NCI-H748 treated with DMSO at 0.1 percent for 48 hours (cell line): Measurements from ENCODE around the gene FBXL17.

Source experiments
- DNase-seq: peaks from one replicate; lab custom pipeline; 2025; lab: John Stamatoyannopoulos, UW

Gene FBXL17

DNA sequence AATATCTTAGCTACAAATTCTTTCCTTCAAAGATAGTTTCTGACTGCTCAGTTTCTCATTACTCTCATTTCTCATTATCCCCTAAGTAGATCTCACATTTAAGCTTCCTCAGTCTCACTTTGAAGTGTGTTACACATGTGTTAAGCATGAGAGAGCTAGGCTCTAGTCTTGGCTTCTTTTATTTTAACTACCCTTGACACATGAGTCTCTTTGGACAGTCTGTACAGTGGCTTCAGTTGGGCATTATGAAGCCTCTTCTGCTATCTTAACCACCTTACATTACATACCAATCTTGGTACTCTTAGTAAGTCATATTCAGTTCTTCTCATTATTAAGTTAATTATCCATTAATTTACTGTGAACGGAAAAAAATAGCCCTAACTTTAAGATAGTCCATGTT is 232.5 kb downstream of the FBXL17 start:
- no peak for DNase-seq

DNA sequence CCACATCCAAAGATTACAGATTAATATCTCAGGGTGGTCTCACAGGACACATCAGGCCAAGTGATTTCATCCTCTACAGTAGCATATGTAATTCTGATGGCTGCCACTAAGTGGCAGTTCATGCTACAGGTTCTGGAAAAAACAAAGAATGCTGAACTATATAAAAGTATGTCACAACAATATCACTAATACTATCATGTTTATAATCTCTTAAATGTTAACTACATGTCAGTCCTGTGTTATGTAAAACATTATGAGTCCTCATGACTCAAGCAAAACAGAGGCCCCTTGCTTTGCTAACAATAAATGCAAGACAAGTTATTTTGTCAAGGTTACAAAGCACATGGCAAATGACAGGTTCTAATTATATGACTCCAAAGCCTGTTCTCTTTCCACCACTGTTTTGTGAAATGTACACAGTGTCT is 233.2 kb downstream of the FBXL17 start:
- DNase-seq = peak; percentile 10

DNA sequence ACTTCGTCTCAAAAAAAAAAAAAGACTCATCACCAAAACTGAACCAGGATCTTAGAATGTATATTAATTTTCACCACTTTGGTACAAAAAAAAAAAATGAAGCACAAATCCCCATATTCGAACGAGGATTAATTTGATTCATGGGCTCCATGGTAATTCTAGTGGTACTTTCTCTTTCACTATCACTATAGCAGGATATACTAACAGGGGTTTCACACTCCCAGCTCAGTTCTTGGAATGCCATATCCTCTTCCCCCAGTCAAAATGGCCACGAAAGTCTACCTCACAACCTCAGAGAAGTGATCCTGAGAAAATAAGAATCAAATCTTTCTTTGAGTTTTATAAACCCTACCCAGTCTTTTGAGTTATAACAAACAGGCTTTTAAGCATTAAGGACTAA is 235.7 kb downstream of the FBXL17 start:
- DNase-seq = no peak

DNA sequence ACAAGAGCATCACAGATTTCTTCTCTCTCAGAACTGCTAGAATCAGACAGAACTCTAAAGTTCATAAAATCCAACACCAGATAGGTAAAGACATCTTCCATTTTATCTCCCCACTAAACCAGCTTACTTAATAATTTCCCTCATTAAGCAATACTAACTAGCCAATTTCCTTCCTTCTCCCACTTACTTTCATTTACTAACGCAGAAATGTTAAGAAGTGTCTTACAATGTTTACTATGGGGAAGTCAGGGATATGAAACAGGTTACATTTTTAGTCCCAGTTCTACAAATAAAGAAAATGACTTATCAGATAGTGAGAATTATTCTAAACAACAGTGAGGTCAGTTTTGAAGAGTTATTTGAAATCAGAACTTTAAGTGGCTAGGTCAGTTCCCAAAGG is 236.5 kb downstream of the FBXL17 start:
- DNase-seq = no peak

DNA sequence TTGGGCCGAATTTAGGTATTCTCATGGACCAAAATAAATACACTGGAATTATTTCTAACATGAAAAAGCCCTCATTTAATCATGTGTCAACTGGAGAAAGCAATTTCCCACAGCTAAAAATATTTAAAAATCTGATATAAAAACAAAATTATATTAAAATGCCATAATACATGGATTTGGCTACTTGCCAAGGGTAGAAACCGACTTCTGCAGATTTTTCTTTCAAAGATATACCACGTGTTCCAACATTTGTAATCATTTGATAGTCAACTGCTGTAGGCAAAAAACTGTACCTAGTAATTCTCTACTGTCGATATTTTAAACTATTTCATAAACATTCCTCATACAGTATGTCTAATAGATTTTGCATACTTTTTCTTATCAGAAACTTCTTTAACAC is 237.6 kb downstream of the FBXL17 start:
- no peak for DNase-seq

DNA sequence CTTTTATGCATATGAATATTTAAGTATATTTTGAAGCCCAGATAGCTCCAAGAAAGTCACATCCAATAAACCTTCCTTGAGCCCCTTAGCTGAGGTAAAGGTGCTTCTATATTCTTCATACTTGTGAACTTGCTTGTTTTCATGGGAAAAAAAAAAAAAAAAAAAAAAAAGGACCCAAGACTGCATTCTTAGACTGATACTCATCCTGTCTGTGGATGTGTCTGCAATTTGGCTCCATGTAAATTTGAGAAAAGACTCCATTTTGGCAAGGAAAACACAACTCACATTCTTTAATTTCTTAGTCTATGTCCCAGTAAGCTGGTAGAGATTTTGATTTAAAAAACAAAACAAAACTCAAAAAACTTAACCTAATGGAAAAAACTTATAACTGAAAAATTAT is 238.3 kb downstream of the FBXL17 start:
- DNase-seq = no peak

DNA sequence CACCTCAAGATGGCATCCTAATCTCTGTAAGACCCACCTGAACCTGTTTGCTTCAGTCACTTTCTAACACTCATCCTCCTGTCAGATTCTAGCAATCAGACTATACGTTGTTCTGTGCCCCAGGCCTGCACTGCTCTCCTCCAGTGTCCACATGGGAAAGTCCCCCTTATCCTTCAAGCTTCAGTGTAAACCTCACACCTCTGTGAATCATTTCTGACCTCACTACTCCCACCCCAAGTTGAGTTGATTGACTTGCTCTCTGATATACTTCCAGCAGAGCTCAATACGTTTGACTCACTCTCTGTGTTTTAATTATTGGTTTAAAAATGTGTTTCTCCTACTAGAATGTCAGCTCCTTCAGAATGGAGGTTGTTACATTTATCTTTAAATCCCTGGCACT is 240.2 kb downstream of the FBXL17 start:
- DNase-seq = no peak

DNA sequence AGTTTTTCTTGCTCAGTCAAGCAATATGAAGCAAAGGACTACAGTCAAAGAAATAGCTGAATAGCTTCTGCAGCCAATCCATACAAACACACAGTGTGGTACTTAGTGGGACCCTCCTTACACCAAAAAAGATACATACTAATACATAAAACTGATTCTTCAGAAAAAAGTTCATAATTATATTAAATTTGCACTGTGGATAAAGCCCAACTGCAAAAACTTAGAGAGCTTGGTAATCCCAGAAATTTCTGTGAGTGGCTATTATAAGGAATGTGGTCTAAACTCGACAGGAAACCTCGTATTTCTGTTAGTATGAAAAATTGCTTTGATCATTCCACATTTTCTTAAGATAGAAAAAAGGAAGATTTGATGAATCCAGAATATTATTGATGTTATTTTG is 245.4 kb downstream of the FBXL17 start:
- no peak for DNase-seq

DNA sequence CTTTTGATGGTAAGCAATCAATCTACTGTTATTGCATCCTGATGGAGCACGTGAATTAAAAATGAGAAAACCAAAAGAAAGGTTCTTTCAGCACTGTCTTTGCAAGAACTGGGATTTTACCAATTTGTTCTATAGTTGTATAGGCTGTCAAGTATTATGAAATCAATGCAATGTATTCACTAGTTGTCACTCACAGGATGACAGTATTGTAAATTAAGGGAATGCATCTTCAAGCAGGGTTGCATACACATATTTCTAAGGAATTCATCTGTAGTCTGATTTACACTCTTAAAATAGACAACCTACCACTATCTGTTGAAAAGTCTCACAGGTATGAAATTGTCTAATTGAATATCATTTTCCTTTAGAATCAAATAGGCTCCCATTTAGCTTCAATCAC is 252.8 kb downstream of the FBXL17 start:
- DNase-seq = no peak

DNA sequence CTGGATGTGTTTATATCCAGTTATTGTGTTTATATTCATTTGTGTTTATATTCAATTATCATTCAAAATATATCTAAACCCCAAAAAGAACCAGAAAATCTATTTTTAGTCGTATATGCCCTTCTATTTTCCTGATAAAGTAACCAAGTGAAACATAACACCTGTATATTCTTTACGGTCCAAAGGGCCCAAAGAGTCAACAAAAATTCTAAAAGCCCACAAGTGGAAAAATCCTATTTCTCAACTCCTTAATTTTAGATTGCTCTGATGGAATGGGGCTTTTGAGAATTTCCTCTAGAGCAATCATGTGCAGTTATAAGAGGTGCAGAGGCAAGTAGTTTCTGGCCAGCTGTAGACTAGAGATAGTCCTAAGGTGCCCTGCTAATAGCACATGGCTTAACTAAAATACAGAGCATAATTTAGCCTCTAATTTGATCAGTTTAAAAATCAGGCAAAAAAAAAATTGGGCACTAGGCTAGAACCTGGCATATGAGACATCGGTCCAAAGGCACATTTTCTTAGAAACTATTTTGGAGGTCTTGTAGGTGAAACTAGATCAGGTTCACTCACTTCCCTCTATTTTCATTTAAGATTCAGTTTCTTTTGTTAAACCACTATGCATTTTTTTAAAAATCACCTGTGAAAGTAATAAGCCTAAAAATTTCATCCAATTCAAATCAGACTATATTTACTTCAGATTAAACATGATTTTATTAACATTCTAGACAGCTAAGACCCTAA is 256.0 kb downstream of the FBXL17 start:
- no peak for DNase-seq

DNA sequence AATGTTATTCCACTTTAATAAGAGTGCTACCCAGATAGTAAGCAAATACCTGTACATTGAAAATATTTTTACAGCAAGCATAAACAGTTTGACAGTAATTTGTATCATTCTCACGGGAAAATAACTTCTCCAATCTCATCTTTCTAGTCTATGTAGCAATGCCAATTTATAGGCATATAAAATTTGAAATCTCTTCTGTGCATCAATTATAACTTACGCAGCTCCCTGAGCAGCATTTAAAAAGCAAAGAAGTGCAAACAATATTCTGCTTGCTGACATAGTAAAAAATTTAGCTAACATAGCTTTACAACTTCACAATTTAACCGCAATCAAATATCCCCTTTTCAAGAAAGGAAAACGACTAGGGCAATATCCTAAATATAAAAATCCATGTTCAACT is 257.3 kb downstream of the FBXL17 start:
- no peak for DNase-seq

DNA sequence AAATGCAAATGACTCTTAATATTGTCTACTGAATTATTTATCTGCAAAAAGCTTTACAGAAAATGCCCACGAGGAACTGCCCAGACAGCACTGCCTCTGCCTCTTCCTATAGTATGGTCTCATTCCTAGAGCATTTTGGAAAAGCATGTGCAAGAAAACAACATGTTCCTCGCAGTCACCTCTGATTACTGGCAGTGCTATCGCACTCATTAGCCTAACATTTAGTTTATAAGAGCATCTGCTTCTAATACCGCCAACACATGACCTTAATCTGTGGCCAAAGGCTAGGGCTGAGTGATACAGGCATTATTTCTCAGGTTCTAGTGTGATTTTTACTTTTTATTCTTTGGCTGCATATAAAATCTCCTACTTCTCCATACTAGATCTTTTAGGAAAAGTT is 259.2 kb downstream of the FBXL17 start:
- DNase-seq = no peak

DNA sequence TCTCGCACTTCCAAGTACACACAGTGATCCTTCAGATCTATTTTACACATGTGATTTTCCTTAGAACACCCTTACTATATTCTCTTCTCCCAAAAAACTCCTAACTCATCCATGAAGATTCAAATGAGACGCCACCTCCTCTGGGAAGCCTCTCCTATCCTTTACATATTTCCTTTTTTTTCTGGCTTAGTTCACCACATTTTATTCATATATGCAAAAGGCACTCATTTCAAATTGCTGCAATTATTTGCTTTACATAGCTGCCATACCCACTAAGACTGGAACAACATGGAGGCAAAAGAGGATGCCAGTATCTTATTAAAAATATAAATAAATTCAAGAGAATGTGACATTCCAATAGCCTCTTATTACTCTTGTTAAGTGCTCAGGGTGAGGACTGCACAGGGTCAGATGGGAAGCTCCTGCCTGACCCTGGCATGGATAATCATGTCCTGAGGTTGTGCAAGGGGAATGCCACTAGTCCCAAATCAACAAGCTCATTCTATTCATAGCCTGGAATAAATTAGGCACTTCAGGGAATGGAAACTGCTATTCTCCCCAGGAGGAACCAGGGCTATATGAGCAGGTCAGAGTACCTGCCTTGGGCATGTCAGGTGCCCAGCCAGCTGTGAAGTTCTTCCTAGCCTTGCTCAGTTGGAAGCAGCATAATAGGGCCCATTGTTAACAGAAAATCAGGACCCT is 262.9 kb downstream of the FBXL17 start:
- DNase-seq = no peak

DNA sequence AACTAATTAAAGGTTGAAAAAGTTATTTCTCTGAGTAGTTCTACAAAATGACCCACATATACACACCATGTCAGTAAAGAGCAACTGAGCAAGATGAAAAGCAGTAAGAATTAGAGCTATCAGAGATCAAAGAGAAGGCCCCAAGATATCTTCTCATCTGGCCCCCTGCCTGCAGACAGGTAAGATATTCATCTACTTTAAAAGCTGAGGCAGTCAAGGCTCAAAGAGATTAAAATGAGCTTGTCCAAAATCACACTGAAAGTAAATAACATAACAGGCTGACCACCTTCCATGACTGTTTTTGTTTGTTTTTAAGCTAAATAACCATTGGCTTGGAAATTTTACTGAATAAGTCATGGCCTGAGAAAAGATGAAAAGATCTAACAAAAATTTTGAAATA is 266.2 kb downstream of the FBXL17 start:
- no peak for DNase-seq

DNA sequence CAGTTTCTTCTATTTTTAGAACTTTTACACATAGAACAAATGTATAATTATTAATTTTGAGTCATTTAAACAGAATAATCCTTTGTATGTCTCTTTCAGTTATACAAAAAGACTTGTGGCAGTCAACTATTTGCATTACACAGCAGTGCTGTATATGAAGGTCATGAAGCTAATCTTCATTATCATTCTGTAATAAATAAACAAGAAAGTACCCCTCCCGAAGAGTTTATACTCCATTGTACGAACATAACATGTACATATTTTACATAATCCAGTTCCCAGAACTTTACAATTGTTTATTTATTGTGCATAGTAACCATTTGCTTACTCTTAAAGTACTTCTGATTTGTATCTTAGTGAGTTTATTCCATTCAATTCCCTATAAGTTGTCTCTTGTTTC is 267.9 kb downstream of the FBXL17 start:
- DNase-seq = no peak

DNA sequence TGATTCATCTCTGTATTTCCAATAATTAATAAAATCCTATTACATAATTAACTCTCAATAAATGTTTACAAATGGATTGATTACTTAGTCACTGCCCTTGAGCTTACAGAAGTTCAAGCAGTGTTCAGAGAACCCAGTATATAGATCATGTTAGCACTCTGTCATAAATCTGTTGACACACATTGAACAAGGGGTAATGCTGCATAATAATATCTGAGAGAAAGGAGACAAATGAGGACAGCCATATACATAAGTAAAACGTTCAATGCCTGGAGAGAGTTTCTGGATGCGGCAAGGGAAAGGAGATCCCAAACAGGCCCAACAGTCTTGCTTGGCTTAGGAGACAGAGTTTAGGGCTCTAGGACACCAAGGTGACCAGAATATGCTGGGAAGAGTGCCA is 270.2 kb downstream of the FBXL17 start:
- no peak for DNase-seq

DNA sequence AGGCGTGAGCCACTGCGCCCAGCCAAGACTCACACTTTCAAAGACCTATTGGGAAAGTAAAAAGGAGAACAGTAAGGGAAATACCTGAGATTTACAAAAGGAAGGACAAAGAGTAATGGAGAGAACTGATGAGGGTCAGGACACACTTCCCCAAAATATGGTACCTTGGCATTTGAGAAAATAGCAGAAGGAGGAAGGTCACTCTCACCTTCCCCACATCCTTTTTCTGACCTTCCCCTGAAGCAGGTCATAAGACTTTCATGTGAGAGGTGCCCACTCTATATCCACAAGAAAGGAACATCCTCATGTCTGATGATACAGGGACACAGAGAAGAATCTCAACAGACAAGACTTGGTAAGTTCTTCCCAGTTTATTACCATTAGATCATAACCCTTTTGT is 272.8 kb downstream of the FBXL17 start:
- DNase-seq = no peak

DNA sequence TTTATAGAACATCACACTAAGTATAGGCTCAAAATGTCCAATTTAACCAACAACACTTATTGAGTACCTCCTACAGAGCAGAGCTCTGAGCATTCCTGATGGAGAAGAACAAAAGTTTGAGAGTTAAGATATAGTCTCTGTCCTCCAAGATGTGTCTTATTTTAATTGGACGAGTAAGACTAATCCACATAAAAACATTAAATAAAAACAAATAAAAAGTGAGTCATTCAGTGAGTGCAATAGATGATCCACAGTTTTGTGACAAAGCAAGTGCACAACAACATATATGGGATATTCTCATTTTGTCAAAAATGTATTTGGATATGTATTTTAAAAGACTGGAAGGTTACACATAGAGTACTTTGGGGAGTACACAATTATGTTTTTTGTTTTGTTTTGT is 277.4 kb downstream of the FBXL17 start:
- DNase-seq = no peak

DNA sequence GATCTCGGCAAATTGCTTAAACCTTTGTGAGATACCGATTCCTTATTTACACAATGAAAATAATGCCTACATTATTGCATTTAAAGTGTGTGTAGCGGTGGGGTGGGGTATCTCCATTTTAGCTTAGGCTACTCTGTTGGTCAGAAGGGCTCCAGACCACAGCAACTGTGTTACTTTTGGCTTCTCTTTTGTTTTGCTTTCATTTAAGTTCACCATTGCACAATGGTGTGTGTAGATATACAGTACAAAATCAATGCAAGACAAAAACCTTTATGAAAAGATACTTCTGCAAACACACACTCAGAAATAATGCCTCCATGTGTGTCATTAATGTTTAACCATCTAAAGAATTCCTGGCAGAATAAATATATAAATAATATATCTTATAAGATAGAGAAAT is 279.4 kb downstream of the FBXL17 start:
- no peak for DNase-seq

DNA sequence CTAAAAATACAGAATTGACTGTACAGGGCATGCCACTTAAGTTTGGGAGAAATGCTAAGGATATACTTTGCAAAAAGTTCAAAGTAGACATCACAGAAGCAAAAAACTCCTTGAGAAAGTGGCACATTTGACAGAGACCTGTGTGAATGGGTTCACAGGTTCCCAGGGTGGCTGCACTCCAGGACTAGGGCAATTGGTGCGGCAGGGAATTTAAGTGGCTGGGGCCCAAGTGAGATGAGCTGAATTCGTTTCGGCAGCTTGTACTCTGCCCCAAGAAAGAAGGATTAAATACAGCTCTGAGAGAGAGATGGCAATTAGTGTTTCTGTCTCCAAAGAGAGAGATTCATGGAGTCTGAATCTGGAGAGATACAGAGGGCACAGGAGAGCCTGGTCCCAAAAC is 280.1 kb downstream of the FBXL17 start:
- no peak for DNase-seq

DNA sequence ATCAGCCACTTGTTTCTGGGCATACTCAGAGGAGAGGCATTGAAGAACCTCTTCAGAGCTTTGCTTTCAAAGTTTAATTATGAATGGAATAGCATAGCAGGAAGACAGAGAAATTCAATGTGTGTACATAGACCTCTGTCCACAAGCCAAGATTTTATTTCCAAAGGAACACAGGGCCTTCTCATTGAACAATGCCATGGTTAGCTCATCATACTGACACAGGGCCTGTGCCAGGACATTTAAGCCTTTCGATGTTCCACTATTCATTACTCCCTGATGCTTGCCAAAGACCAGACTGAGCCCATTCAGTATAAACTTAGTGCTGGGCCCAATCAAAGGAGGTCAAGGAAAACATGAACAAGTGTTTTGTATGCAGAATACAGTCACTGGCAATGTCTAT is 280.8 kb downstream of the FBXL17 start:
- DNase-seq = no peak

DNA sequence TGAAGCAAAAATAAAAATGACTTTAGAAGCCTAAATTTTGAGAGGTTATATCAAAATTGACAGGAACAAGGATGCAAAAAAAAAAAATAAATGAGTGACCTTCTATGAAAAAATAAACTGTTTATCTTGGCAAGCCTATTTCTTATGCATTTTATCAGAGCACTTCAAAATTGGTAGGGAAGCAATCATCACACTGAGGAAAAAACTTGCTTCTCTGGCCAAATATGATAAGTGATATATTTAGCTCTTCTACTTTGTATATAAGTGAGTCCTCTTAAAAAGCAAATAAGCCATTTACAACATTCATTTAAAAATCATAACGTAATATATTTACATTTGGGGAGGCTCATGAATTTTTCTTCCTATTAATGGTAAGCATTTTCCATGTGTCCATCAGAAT is 287.1 kb downstream of the FBXL17 start:
- DNase-seq = no peak

DNA sequence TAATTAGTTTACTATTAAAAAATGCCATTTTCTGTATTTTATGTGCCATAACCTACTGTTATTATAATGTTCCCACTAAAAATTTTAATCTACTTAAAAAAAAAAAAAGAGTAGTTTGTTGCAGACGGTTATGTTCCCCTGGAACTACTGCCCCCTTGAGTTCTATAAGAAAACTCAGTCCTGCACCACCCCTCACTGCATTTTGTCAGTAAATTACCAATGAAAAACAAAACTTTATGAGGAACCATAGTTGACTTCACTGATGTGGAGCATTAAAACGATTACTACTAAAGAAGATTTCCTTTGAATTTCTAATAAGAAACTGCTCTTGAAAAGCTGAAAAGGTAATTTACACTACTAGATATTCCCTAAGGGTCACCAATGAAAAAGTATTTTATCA is 288.7 kb downstream of the FBXL17 start:
- peak; percentile 11 for DNase-seq

DNA sequence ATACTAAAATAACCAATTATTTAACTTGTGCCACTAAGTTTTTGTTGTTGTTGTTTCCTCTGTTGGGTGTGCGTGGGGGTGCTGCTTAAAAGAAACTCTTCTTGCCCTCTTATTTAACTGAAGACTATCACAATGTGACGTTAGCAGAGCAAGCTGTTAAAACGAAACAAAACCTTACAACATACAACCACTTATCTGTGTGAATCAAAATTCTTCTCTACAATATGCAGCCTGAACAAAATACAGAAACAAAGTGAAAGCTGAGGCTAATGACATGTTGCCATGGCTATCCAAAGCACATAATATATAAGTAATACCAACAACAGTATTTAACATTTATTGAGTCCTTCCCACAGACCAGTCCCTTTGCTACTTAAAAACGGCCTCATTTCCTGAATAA is 291.0 kb downstream of the FBXL17 start:
- no peak for DNase-seq
